ACC112 (cell line): ENCODE measurements around the gene ZDHHC7.
A peak's percentile ranks its signal among the peaks of the same experiment; 100 is the strongest.

ENCODE experiments used
- H2AFZ ChIP-seq: fragments of 200-600 bp; sonication (generic); one replicate; pipeline ENCODE4 v1.6.0; 2017; ENCODE audit warnings: antibody characterized with exemption, low read length; ENCODE audit not compliant: unreplicated experiment
- H3K27ac ChIP-seq: fragments of 200-600 bp; sonication (generic); 2 replicates; pipeline ENCODE4 v1.5.1; 2014; ENCODE audit warnings: low read depth, mild to moderate bottlenecking, antibody characterized with exemption, low read length, moderate library complexity
- H3K27me3 ChIP-seq: fragments of 200-600 bp; sonication (generic); 2 replicates; pipeline ENCODE4 v1.6.1; 2014; ENCODE audit warnings: mild to moderate bottlenecking, antibody characterized with exemption, low read length, moderate library complexity, mixed read lengths; ENCODE audit not compliant: insufficient read depth
- H3K36me3 ChIP-seq: fragments of 200-600 bp; sonication (generic); 2 replicates; pipeline ENCODE4 v1.6.1; 2016; ENCODE audit warnings: mild to moderate bottlenecking, antibody characterized with exemption, low read length, moderate library complexity, mixed read lengths; ENCODE audit not compliant: insufficient read depth
- H3K4me1 ChIP-seq: fragments of 200-600 bp; sonication (generic); one replicate; pipeline ENCODE4 v1.6.1; 2016; ENCODE audit warnings: low read length, mixed read lengths; ENCODE audit not compliant: insufficient read depth, unreplicated experiment, control insufficient read depth
- H3K4me3 ChIP-seq: fragments of 200-600 bp; sonication (generic); 2 replicates; pipeline ENCODE4 v1.5.1; 2014; ENCODE audit warnings: mild to moderate bottlenecking, low read depth, low read length
- H3K79me2 ChIP-seq: fragments of 200-600 bp; sonication (generic); one replicate; pipeline ENCODE4 v1.6.0; 2016; ENCODE audit warnings: low read length; ENCODE audit not compliant: control insufficient read depth, unreplicated experiment, insufficient read depth

The ZDHHC7 gene

DNA sequence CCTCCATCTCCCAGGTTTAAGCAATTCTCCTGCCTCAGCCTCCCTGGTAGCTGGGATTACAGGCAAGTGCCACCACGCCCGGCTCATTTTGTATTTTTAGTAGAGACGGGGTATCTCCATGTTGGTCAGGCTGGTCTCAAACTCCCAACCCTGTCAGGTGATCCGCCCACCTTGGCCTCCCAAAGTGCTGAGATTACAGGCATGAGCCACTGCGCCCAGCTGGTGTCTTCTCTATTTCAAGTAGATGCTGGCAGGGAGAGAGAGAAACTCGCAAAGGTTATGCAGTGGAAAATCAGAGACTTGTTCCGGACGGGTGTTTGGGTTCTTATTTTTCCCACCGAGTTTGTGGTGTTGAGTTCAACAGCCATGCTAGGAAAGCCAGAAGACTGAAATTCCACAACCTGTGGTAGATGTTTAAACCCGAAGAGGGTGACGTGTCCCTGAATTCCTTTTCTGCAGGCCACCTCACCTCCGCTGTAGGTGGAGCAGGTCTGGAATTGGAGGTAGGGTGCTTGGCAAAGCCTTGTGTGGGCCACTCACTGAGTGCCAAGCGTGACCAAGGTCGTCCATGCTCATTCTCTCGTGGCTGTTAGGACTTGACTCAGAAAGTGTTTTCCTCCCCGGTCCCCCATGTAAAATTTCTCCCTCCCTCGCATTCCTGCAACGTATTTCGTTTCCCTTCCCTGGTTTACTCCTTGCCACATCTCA lies 7.3 kb upstream of the ZDHHC7 start:
- Histone ChIP-seq H3K27ac (no peak overlapping the region), H3K4me1 (peaks cover 5% of the 10 kb centered on the region), H3K27me3 (no peaks in the 10 kb centered on the region), H3K79me2 (no peaks in the 10 kb centered on the region), H3K36me3 (no peaks in the 10 kb centered on the region), H3K4me3 (no peak overlapping the region), H2AFZ (no peak overlapping the region)

DNA sequence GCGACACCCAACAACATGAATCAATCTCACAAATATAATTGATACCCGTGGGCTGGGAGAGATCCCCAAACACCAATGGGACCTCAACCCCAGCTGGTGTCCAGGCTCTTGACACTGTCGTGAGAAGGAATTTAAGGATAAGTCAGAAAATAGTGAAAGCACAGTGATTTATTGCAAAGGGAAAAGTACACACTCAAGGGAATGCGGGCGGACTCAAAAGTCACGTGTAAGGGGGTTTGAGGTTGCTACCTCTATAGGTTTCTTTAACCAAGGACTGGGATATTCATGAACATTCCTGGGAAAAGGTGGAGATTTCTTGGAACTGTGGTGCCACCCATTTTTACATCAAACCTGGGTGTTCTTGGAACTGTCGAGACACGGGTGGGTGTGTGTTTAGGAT lies 6.3 kb upstream of the ZDHHC7 start:
- H3K79me2 ChIP-seq: no peaks in the 10 kb centered on the region
- no peak overlapping the region for H2AFZ ChIP-seq
- H3K4me3 ChIP-seq: no peak overlapping the region
- no peak overlapping the region for H3K27ac ChIP-seq
- H3K4me1 ChIP-seq: peaks cover 5% of the 10 kb centered on the region
- H3K36me3 ChIP-seq: no peaks in the 10 kb centered on the region
- no peaks in the 10 kb centered on the region for H3K27me3 ChIP-seq

DNA sequence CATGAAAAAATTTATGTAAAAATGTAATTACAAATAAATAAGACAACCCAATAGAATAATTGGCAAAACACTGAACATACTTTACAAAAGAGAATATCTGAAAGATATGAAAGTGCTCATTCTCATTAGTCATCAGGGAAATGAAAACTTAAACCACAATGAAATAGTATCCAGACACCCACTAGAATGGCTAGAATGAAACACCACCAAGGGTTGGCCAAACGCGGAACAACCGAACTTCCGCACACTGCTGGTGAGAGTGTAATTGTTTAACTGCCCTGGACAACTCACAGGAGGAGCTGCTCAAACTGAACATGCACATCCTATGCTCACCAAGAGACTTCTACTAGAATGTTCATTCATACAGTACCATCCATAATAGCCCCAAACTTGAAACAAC lies 5.8 kb upstream of the ZDHHC7 start:
- Histone ChIP-seq H3K4me3 (no peak overlapping the region), H3K36me3 (no peaks in the 10 kb centered on the region), H3K4me1 (peaks cover 5% of the 10 kb centered on the region), H2AFZ (no peak overlapping the region), H3K27ac (no peak overlapping the region), H3K27me3 (no peaks in the 10 kb centered on the region), H3K79me2 (no peaks in the 10 kb centered on the region)

- peaks cover 6% of the 10 kb centered on the region for H3K79me2 ChIP-seq
- no peak overlapping the region for H3K4me3 ChIP-seq
- H3K27me3 ChIP-seq: no peaks in the 10 kb centered on the region
- no peak overlapping the region for H3K27ac ChIP-seq
- peaks cover 5% of the 10 kb centered on the region for H3K4me1 ChIP-seq
- H3K36me3 ChIP-seq: no peaks in the 10 kb centered on the region
- no peak overlapping the region for H2AFZ ChIP-seq
Measured at GRCh38 chr16:85015481-85016187, 4.3 kb upstream of the ZDHHC7 start.

DNA sequence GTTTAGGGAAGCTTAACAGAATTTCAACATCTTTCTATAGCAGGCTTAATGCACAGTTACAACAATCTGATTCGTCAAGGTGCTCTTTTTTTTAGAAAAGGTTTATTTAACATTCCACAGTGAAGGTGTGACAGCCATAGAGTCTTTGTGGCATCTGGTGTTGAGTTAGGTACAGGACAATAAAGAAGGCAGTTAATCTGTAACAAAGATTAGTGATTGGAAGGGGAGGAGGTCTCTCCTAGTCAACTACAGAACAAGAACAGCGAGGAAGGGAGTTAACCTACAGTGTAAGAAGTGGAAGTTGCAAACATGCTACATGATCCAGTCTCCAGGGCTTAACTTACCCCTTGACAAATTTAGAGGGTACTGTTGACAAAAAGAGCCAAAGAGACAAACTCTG lies 3.0 kb upstream of the ZDHHC7 start:
- no peaks in the 10 kb centered on the region for H3K36me3 ChIP-seq
- H3K4me1 ChIP-seq: peaks cover 6% of the 10 kb centered on the region
- H3K27ac ChIP-seq: no peak overlapping the region
- peaks cover 19% of the 10 kb centered on the region for H3K79me2 ChIP-seq
- H3K4me3 ChIP-seq: no peak overlapping the region
- no peak overlapping the region for H2AFZ ChIP-seq
- H3K27me3 ChIP-seq: no peaks in the 10 kb centered on the region

- Histone ChIP-seq H3K4me1 (peaks cover 17% of the 10 kb centered on the region), H3K27ac (peak overlapping the region; percentile 90), H2AFZ (peak overlapping the region; percentile 34), H3K36me3 (no peaks in the 10 kb centered on the region), H3K4me3 (peak overlapping the region; percentile 91), H3K79me2 (peaks cover 41% of the 10 kb centered on the region), H3K27me3 (no peaks in the 10 kb centered on the region)
Measured at GRCh38 chr16:85011846-85012284, 530 bp upstream of the ZDHHC7 start.

DNA sequence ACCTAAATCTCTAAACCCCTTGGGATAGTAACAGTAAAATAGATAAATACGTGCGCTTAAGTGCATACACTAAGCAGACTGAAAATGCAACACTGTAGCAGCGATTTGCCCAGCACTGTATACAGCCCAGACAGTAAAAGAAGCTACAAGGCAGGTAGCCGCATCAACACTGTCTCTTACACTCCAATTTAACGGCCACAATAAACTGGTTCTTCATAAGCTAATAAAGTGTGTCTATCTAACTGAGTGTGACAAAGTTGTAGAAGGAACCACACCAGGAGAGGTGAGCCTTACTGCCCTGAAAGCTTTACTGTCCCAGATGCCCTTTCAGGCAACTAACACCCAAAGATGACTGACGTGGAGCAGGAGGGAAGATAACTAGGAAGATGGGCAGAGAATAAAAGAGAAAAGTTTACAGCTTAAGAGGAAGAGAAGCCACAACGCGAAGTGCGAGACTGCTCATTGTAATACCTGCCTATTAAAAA lies 847 bp downstream of the ZDHHC7 start:
- H2AFZ ChIP-seq: no peak overlapping the region
- H3K4me1 ChIP-seq: peaks cover 22% of the 10 kb centered on the region
- peak overlapping the region; percentile 91 for H3K4me3 ChIP-seq
- peaks cover 53% of the 10 kb centered on the region for H3K79me2 ChIP-seq
- H3K27me3 ChIP-seq: no peaks in the 10 kb centered on the region
- no peaks in the 10 kb centered on the region for H3K36me3 ChIP-seq
- peak overlapping the region; percentile 90 for H3K27ac ChIP-seq

DNA sequence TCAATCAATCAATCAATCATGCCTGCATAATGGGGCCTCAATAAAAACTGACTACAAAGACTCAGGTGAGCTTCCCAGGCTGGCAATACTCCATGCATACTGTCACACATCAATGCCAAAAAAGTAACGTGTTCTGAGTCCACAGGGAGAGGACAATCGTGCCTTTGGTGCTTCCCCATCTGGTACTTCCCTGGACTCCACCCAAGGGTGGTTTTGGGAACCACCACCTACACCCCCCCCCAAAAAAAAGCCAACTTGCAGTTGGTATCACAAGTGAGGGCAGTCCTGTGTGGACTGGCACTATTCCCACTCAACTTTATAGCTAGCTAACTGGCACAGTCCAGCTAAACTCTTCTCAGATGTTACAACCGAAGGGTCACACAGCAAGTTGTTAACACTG lies 3.1 kb downstream of the ZDHHC7 start:
- peaks cover 75% of the 10 kb centered on the region for H3K79me2 ChIP-seq
- peaks cover 43% of the 10 kb centered on the region for H3K4me1 ChIP-seq
- no peaks in the 10 kb centered on the region for H3K36me3 ChIP-seq
- no peak overlapping the region for H3K27ac ChIP-seq
- no peak overlapping the region for H2AFZ ChIP-seq
- H3K4me3 ChIP-seq: no peak overlapping the region
- H3K27me3 ChIP-seq: no peaks in the 10 kb centered on the region

- Histone ChIP-seq H2AFZ (no peak overlapping the region), H3K27ac (no peak overlapping the region), H3K79me2 (peaks cover 81% of the 10 kb centered on the region), H3K4me3 (no peak overlapping the region), H3K4me1 (peaks cover 49% of the 10 kb centered on the region), H3K36me3 (no peaks in the 10 kb centered on the region), H3K27me3 (no peaks in the 10 kb centered on the region)
Measured at GRCh38 chr16:85007496-85008214, 3.7 kb downstream of the ZDHHC7 start.

DNA sequence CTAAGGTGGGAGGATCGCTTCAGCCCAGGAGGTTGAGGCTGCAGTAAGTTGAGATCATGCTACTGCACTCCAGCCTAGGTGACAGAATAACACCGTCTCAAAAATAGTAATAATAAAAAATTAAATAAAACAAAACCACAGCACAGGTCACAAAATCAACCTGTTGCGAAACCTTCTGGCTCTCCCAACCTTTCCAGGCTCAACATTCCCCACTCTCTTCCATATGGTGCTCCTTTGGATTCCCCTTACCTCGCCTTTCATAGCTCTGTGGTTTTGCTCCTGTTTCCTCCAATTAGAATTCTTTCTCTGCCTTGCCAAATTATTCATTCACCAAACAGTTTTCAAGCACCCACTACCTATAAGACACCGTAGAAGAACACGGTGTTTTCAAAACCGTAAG lies 4.7 kb downstream of the ZDHHC7 start:
- Histone ChIP-seq H3K79me2 (peaks cover 91% of the 10 kb centered on the region), H3K36me3 (no peaks in the 10 kb centered on the region), H2AFZ (no peak overlapping the region), H3K4me3 (no peak overlapping the region), H3K4me1 (peaks cover 59% of the 10 kb centered on the region), H3K27ac (no peak overlapping the region), H3K27me3 (no peaks in the 10 kb centered on the region)
